GM19043 (cell line): Measurements from ENCODE around the gene MSX1.

Experiments used
- ATAC-seq: cut with Tn5 transposase; IDR thresholded peaks from one replicate; pipeline ENCODE4 v1.9.1; 2021; ENCODE audit warnings: low read depth; ENCODE audit not compliant: unreplicated experiment

Gene MSX1

GRCh38 chr4:4890574-4891255, 31.2 kb downstream of the MSX1 start:
- ATAC-seq, result no peak

- ATAC-seq, result no peak
Measured at GRCh38 chr4:4893721-4894120, 34.3 kb downstream of the MSX1 start.

- no peak for ATAC-seq
Measured at GRCh38 chr4:4899202-4899925, 39.9 kb downstream of the MSX1 start.

- ATAC-seq, result no peak
Measured at GRCh38 chr4:4901877-4902276, 42.4 kb downstream of the MSX1 start.

- ATAC-seq, result no peak
Measured at GRCh38 chr4:4912155-4912554, 52.7 kb downstream of the MSX1 start.

GRCh38 chr4:4913147-4913561, 53.7 kb downstream of the MSX1 start:
- no peak for ATAC-seq
